SHP77 (cell line): ENCODE measurements around the gene SNAP25.

Experiments used
- DNase-seq, 2 experiments: peaks; one replicate each; lab custom pipeline; 2025; lab: John Stamatoyannopoulos, UW

Gene SNAP25

GRCh38 chr20:10218536-10219451, at the start of gene SNAP25:
TSS of gene SNAP25 (plus strand) at chr20:10218830. CDS start at chr20:10275492, 56,662 bp downstream.
- peak; percentile 96 to 97 for DNase-seq

- DNase-seq = no peak
These were observed 48.9 kb upstream of the SNAP25 start for GRCh38 chr20:10169752-10170151.

GRCh38 chr20:10170261-10170660, 48.4 kb upstream of the SNAP25 start:
- no peak for DNase-seq

GRCh38 chr20:10171864-10172751, 46.5 kb upstream of the SNAP25 start:
- peak; percentile 85 to 90 for DNase-seq

GRCh38 chr20:10172998-10173655, 45.5 kb upstream of the SNAP25 start:
- peak; percentile 12 to 35 for DNase-seq

- DNase-seq = no peak
These were observed 44.2 kb upstream of the SNAP25 start for GRCh38 chr20:10174400-10174799.

GRCh38 chr20:10177326-10177725, 41.3 kb upstream of the SNAP25 start:
- DNase-seq = no peak

GRCh38 chr20:10178091-10178490, 40.5 kb upstream of the SNAP25 start:
- DNase-seq = no peak

GRCh38 chr20:10178727-10179313, 39.8 kb upstream of the SNAP25 start:
- no peak for DNase-seq

GRCh38 chr20:10179574-10180298, 38.9 kb upstream of the SNAP25 start:
- peak; percentile 13 to 43 for DNase-seq

- no peak for DNase-seq
These were observed 37.9 kb upstream of the SNAP25 start for GRCh38 chr20:10180651-10181235.

- DNase-seq = peak; percentile 88 to 91
These were observed 32.7 kb upstream of the SNAP25 start for GRCh38 chr20:10185741-10186558.

- no peak for DNase-seq
These were observed 28.2 kb upstream of the SNAP25 start for GRCh38 chr20:10190456-10190855.

- DNase-seq = no peak
These were observed 26.5 kb upstream of the SNAP25 start for GRCh38 chr20:10192171-10192570.

GRCh38 chr20:10194166-10194565, 24.5 kb upstream of the SNAP25 start:
- DNase-seq = no peak

GRCh38 chr20:10200330-10200729, 18.3 kb upstream of the SNAP25 start:
- DNase-seq = no peak

- DNase-seq = no peak
These were observed 17.2 kb upstream of the SNAP25 start for GRCh38 chr20:10201321-10201870.

GRCh38 chr20:10209091-10209490, 9.5 kb upstream of the SNAP25 start:
- no peak for DNase-seq

- DNase-seq = no peak
These were observed 5.1 kb upstream of the SNAP25 start for GRCh38 chr20:10213526-10213925.
